ENCODE measurements around the gene LYRM4. TPM values are rescaled to one million over a fixed set of nuclear protein-coding genes. Genes with fewer than 3 reads are reported as not detected.

LYRM4 gene
- total RNA-seq, 4 donors from 2014 or later: 6.3 to 13.7 (median 7.8) TPM

- TF ChIP-seq CTCF (IDR thresholded peaks at IDR 0.05) (no peak), POLR2A (IDR thresholded peaks at IDR 0.05) (no peak)
These were observed 19.2 kb upstream of the LYRM4 start for GRCh38 chr6:5279891-5280338.

GRCh38 chr6:5278565-5279120 lies 17.9 kb upstream of the LYRM4 start:
- DNase-seq: no peak
- Histone ChIP-seq H3K9me3 (no peaks in the 10 kb centered on the region), H3K4me1 (no peaks in the 10 kb centered on the region), H3K4me3 (no peak overlapping the region), H3K27me3 (no peaks in the 10 kb centered on the region), H3K36me3 (no peaks in the 10 kb centered on the region), H3K27ac (no peak overlapping the region)
- no peak for TF ChIP-seq CTCF (IDR thresholded peaks at IDR 0.05)

More at GRCh38 chr6:5279891-5280338, 19.2 kb upstream of the LYRM4 start:
- no peak for DNase-seq
- no peaks in the 10 kb centered on the region for H3K36me3 ChIP-seq
- no peak overlapping the region for H3K27ac ChIP-seq
- H3K4me3 ChIP-seq: no peak overlapping the region
- no peaks in the 10 kb centered on the region for H3K9me3 ChIP-seq
- H3K27me3 ChIP-seq: no peaks in the 10 kb centered on the region
- no peaks in the 10 kb centered on the region for H3K4me1 ChIP-seq

- no peaks in the 10 kb centered on the region for H3K36me3 ChIP-seq
- TF ChIP-seq POLR2A (IDR thresholded peaks at IDR 0.05) (no peak), CTCF (IDR thresholded peaks at IDR 0.05) (no peak)
- no peaks in the 10 kb centered on the region for H3K4me1 ChIP-seq
- no peak overlapping the region for H3K27ac ChIP-seq
- H3K4me3 ChIP-seq: no peak overlapping the region
- no peaks in the 10 kb centered on the region for H3K9me3 ChIP-seq
- H3K27me3 ChIP-seq: no peaks in the 10 kb centered on the region
- no peak for DNase-seq
These were observed 17.3 kb upstream of the LYRM4 start for GRCh38 chr6:5278047-5278446.

- no peak for TF ChIP-seq POLR2A (IDR thresholded peaks at IDR 0.05)
- TF ChIP-seq CTCF (IDR thresholded peaks at IDR 0.05): no peak
- no peaks in the 10 kb centered on the region for H3K9me3 ChIP-seq
These were observed 16.8 kb upstream of the LYRM4 start for GRCh38 chr6:5277589-5277988.

GRCh38 chr6:5276581-5276980 lies 15.8 kb upstream of the LYRM4 start:
- Histone ChIP-seq H3K27ac (no peak overlapping the region), H3K36me3 (no peaks in the 10 kb centered on the region), H3K9me3 (no peaks in the 10 kb centered on the region), H3K4me3 (no peak overlapping the region), H3K4me1 (no peaks in the 10 kb centered on the region), H3K27me3 (no peaks in the 10 kb centered on the region)
- TF ChIP-seq POLR2A (IDR thresholded peaks at IDR 0.05) (no peak), CTCF (IDR thresholded peaks at IDR 0.05) (no peak)
- no peak for DNase-seq

More at GRCh38 chr6:5277589-5277988, 16.8 kb upstream of the LYRM4 start:
- Histone ChIP-seq H3K36me3 (no peaks in the 10 kb centered on the region), H3K4me1 (no peaks in the 10 kb centered on the region), H3K27me3 (no peaks in the 10 kb centered on the region), H3K4me3 (no peak overlapping the region), H3K27ac (no peak overlapping the region)
- no peak for DNase-seq

GRCh38 chr6:5275497-5275896 lies 14.7 kb upstream of the LYRM4 start:
- no peaks in the 10 kb centered on the region for H3K4me1 ChIP-seq
- no peaks in the 10 kb centered on the region for H3K36me3 ChIP-seq
- no peak overlapping the region for H3K4me3 ChIP-seq
- H3K27me3 ChIP-seq: no peaks in the 10 kb centered on the region
- H3K27ac ChIP-seq: no peak overlapping the region
- no peaks in the 10 kb centered on the region for H3K9me3 ChIP-seq
- no peak for DNase-seq
- no peak for TF ChIP-seq POLR2A (IDR thresholded peaks at IDR 0.05)
- no peak for TF ChIP-seq CTCF (IDR thresholded peaks at IDR 0.05)
